Hematopoietic multipotent progenitor cell (in vitro differentiated cells): Measurements from ENCODE around the gene APP. TPM values are rescaled to one million over a fixed set of nuclear protein-coding genes. Genes with fewer than 3 reads are reported as not detected.
"Not testable (repeated sequence)": the region's sequence is repeated elsewhere in the genome, so short reads cannot be mapped to it uniquely, and the experiment has no call there.

Source experiments
- DNase-seq, 3 donors: peaks; one replicate each; pipeline ENCODE4 v3.0.0-alpha.2; 2011 to 2015; ENCODE audit warnings: low read depth in 2 of 3, low spot score in 2 of 3
- total RNA-seq: library from RNA; depleted of rRNA; stranded (reverse); fragments of >200 nt; gene quantifications from one replicate; pipeline ENCODE4 v1.2.3, GENCODE V29; 2012

Gene APP
- total RNA-seq, 1 donor = 126 TPM

DNA sequence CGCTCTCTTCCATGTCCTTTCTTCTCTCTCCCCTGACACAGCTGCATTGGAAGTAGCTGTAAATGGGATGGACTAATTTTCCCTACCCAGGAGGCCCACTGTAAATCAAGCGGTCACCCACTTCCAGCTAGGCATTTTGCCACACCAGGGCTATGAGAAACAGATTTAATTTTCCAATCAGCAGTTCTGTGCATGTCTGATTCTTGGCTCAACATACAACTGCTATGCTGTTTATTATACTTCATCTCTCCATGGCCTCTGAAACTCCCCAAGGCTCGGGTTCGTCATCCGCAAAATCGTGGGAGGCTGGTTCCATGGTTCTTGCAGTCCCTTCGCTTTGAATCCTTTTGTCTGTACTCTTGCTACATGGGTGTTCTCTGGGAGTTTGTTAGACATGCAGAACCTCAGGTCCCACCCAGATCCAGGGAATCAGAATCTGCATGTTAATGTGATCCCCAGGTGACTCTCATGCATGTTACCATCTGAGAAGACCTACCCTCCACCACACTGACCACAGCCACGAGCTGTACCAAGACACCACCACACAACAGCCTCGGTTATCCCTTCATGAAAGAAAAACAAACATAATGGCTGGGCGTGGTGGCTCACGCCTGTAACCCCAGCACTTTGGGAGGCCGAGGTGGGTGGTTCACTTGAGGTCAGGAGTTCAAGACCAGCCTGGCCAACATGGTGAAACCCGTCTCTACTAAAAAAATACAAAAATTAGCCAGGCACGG lies 245.3 kb downstream of the APP start:
- DNase-seq = no peak

DNA sequence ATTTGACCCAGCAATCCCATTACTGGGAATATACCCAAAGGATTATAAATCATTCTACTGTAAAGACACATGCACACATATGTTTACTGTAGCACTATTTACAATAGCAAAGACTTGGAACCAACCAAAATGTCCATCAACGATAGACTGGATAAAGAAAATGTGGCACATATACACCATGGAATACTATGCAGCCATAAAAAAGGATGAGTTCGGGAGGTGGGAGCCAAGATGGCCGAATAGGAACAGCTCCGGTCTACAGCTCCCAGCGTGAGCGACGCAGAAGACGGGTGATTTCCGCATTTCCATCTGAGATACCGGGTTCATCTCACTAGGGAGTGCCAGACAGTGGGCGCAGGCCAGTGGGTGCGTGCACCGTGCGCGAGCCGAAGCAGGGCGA lies 252.4 kb downstream of the APP start:
- not testable (repeated sequence) for DNase-seq

DNA sequence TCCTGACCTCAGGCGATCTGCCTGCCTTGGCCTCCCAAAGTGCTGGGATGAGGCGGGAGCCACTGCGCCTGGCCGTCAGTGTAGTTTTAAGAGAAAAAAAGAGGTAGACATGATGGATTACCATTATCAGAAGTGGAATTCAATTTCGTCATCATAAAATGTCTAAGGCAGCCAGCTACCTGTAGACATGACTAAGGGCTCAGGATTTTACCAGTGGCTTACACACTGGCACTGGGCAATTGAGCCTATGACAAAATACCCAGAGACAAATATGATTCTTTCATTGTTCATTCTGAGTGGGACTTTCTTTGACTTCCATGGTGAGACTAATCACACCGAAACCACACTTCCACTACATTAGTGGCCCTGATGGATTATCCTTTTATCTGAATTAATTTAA lies 254.3 kb downstream of the APP start:
- DNase-seq = no peak

DNA sequence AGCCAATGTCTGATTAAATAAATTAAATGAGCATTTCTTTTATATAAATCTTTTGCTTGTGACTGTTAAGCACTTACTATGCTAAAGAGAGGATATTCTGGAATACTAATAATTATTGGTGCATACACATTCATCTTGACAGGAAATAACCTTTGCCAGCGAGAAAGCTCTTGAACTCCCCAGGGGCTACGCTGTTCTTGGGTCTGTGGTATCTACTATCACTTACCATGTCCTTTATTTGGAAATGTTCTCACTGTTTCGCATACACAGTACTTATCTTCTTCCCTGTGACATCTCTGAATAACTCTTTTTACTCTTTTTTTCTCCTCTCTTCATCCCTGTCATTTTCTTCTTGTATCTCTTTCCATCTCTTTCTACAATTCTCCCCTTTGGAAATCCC lies 257.1 kb downstream of the APP start:
- DNase-seq = no peak

DNA sequence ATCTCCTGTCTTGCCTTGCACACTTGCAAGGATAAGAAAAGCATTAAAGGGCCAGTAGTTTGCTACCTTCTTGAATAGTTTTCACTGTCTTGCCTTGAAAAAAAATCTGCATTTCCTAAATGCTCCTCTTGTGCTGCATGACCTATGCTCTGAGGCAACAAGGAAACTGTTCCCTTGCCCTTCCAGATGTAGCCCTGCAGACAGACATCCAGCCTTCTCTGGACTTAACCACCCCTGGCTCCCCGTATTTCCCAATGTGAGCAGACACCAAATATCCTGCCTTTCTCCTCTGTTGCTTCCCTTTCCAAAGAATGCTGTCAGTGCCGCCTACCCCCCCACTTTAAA lies 258.2 kb downstream of the APP start:
- no peak for DNase-seq

DNA sequence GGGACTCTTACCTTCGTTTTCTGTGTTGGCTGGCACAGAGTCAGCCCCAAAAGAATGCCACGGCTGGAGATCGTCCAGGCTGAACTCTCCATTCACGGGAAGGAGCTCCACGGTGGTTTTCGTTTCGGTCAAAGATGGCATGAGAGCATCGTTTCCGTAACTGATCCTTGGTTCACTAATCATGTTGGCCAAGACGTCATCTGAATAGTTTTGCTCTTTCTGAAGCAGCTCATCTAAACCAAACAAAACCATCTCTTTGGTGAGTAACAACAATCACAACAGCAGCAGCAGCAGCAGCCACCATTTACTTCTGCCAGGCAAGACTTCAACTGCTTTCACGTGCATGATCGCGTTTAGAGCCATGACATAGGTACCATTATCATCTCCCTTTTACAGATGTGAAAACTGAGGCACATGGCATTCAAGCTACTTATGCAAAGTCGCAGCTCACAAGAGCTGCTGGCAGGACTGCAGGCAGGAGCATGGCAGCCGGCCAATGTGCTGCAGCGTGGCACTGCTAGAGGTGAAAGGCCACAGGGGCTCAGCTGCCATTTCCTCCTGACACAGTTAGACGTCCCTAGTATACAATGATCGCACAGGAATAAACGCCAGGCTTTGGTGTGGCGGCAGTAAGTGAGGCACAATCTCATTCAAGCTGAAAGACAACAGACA lies 258.7 kb downstream of the APP start:
- DNase-seq = no peak

- DNase-seq = no peak
These were observed 259.8 kb downstream of the APP start for GRCh38 chr21:25910809-25911208.

DNA sequence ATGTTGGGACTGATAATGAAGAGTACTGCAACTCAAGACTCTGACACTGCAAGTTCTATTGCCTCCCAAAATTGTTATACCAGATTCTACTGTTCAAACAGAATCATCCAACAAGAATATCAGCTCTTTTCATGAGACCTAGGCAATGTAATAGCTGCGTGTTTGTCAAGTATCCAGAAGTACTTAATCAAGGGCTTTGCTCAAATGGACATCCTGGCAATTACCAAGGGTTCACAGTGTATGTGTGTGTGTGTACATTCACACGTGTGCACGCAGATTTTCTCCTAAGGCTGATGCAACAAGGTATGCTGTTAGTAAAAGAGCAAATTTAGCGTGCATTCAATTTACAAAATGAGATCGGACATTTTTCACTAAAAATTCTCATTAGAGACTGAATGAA lies 261.2 kb downstream of the APP start:
- no peak for DNase-seq

DNA sequence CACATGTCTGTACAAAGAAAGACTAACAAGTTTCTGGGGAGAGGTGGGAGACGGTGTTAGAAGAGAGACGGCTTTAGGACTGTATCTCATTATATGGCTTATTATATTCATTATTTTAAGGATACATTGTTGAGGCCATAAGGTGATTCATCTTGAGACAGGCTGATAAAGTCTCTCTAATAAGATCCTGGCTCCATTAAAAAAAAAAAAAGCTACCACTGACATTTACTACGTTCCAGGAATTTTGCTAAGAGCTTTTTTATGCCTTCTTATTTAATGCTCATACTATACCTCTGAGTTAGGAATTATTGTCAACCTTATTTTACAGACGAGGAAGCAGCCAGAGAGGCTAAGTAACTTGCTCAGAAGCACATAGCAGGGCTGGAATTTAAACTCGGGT lies 262.1 kb downstream of the APP start:
- DNase-seq = no peak

GRCh38 chr21:25907573-25908275 lies 262.8 kb downstream of the APP start:
- peak in 1 of 3 donors; percentile 47 for DNase-seq

DNA sequence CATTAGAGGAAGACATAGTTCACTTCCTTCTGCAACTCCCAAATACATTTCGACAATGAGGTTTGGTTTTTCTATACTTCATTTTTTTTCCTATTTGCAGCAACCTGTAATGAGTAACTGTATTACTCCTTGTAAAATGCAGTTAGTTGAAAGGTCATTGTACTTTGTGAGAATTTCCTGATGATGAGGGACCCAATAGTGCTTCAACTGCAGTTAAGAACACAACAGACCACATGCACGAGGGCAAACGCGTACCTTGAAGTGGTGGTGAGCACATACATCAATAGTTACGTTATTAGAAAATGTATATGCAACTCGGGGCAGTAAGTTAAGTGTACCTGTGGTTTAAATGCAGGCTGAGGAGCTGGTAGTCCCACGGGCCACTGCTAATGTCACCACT lies 264.0 kb downstream of the APP start:
- DNase-seq = no peak

DNA sequence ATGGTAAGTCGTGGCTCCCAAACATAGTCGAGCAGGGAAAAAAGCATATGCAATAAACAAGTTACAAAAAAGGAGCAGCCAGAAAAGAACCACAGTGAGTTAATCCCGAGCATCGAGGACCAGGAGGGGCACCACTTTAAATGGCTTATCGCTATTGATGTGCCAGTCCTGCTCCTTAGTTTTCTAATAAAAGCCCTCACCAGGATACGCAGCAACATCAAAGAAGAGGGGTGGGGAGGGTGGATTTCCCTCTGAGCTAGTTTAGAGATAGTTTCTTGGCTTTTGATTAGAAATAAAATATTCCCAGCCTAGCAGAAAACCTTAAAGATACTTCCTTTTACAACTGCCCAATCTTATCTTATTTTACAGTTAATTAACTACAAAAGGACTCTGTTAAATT lies 265.4 kb downstream of the APP start:
- no peak for DNase-seq

DNA sequence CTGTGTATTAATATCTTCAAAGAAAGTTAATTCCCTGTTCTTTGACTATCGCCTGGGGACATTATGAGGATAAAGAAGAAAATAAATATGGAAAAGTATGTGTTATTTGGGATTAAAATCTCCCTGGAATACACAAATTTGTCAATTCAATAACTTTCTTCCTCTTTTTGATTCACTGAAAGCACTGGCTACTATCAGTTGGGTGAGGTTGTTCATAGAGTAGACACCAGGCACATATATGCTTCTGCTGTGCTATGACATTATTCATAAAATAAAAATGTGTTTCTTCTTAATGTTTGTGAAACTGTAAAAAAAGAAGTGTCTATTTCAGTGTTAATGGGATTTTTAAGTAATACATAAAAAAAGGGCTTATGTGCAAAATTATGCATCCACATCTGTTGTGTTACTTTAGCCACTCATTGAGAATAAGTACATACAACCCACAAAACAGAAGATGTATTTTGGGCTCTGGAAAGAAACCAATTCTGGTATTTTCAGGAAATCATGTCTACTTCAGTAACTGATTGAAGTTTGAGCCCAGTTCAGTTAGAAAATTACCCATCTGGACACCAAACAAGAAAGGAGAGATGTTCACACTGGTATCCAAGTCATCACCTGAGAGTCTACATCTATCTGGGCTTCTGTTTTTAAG lies 266.4 kb downstream of the APP start:
- DNase-seq = no peak

DNA sequence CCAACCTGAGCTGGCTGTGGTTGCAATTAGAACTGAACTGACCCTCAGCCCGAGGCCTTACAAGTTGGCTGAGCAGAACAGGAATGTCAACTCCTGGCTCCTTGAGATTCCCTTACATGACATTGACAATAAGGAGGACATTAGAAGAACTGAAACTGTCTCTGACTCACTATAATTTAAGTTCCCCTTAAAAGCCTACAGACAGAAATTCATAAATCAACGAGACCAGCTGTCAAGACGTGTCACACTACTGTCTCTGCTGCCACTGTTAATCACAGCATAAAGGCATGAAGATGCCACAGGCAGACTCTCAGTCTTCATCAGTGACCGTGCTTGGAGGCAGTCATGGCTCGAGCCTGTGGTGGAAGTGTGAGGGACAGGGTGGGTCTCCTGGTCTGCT lies 267.0 kb downstream of the APP start:
- peak in 1 of 3 donors; percentile 33 for DNase-seq

- no peak for DNase-seq
These were observed 269.1 kb downstream of the APP start for GRCh38 chr21:25901330-25901979.

GRCh38 chr21:25898671-25899070 lies 271.9 kb downstream of the APP start:
- DNase-seq = no peak

DNA sequence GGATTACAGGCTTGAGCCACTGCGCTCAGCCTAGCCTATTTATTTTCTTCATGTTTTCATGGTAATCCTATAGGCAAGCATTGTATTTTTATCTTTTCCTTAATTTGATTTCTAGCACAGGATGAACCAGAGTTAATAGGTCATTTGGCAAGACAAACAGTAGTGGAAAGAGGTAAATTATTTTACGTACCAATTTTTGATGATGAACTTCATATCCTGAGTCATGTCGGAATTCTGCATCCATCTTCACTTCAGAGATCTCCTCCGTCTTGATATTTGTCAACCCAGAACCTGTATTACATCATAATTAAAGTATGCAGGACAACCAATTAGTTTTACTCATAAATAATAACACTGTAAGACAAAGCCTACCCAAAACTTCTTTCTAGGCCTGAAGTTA lies 273.2 kb downstream of the APP start:
- no peak for DNase-seq

- DNase-seq = peak in 2 of 3 donors; percentile 21 to 64
These were observed 274.0 kb downstream of the APP start for GRCh38 chr21:25896501-25897056.

- peak in 2 of 3 donors; percentile 40 to 70 for DNase-seq
These were observed 274.9 kb downstream of the APP start for GRCh38 chr21:25895565-25896205.

GRCh38 chr21:25893191-25893590 lies 277.4 kb downstream of the APP start:
- DNase-seq = no peak
